ENCODE data around the gene PSD4. TPM values are rescaled to one million over a fixed set of nuclear protein-coding genes. Genes with fewer than 3 reads are reported as not detected.

PSD4 gene
- total and polyA plus RNA-seq, 2 of the 8 experiments (the other 6 are each of a cell fraction or from before 2014, with no cell fraction given): 0.53 to 1.2 TPM

DNA sequence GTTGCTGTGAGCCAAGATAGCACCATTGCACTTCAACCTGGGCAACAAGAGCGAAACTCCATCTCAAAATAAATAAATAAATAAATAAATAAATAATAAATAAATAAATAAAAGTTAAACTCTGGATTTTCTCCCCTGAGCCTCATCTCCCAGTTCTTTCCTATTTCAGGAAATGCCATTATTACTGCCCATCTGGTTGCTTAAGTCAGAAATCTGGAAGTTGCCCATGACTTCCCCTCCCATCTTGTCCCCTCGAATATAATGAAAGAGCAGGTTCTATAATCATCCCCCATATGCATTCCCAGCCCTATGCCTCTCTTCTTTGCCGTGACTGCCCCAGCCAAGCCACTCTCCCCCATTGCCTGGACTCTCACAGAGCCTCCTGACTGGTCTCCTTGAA is 4.2 kb upstream of the PSD4 start:
- WGBS, 2 experiments (ENCODE audit: extremely low coverage in 1 of 2, insufficient coverage in 1 of 2, insufficient read length in 1 of 2, insufficient replicate concordance in 2 of 2, low coverage in 1 of 2, low lambda C conversion rate in 2 of 2, missing lambda C conversion rate in 1 of 2): 97% methylated on average over 3 of the region's 3 CpGs; no CpG with 5 or more reads in 1 of the 2 experiments
- no peak for FAIRE-seq
- CTCF ChIA-PET (ENCODE audit: partially characterized antibody): interaction anchor here (1.5 kb wide), 1 partner anchor 33 kb away, joined by 4 read pairs; no protein-coding TSS in a partner anchor

More for the DNA sequence above, 4.2 kb upstream of the PSD4 start:
- Histone ChIP-seq H3K4me1 (replicated peaks in 1 of 4; ENCODE audit: control insufficient read depth in 3 of 4, insufficient read depth in 4 of 4, low read length in 3 of 4) (peaks cover 0 to 6% (median 0%) of the 10 kb centered on the region in 4 experiments; a peak in 3 of 7 replicates), H3K23ac (ENCODE audit: insufficient read length) (no peak overlapping the region), H3K14ac (ENCODE audit: insufficient read length) (no peak overlapping the region), H3K56ac (replicated peaks; ENCODE audit: insufficient read length, low read depth, low read length) (no peak overlapping the region), H3K27ac (ENCODE audit: low read depth, low read length) (no peak overlapping the region), H3K79me1 (ENCODE audit: low read depth, low read length) (no peaks in the 10 kb centered on the region), H4K8ac (ENCODE audit: extremely low read depth, insufficient read depth, low read length) (no peak overlapping the region), H2AK5ac (ENCODE audit: low read depth, low read length) (no peak overlapping the region), H4K20me1 (replicated peaks in 1 of 2; ENCODE audit: control insufficient read depth in 1 of 2, insufficient read depth in 2 of 2, low read length in 2 of 2) (no peaks in the 10 kb centered on the region), H3K36me3 (ENCODE audit: control insufficient read depth in 2 of 4, insufficient read depth in 4 of 4, low read length in 3 of 4) (no peaks in the 10 kb centered on the region), H3K4me3 (ENCODE audit: extremely low read depth in 1 of 4, insufficient read depth in 2 of 4, low read depth in 3 of 4, low read length in 4 of 4) (no peak overlapping the region), H2BK5ac (ENCODE audit: low read depth, low read length) (no peak overlapping the region), H3K18ac (ENCODE audit: extremely low read depth, low read length) (no peak overlapping the region), H4K91ac (replicated peaks; ENCODE audit: insufficient read length, low read length) (no peak overlapping the region), H2AFZ (ENCODE audit: low read length) (no peak overlapping the region), H3K4me2 (ENCODE audit: insufficient read depth in 1 of 2, low read depth in 2 of 2, low read length in 2 of 2) (no peak overlapping the region), H3K27me3 (replicated peaks in 1 of 4; ENCODE audit: control insufficient read depth in 3 of 4, extremely low read depth in 1 of 4, insufficient read depth in 3 of 4, low read length in 3 of 4) (peaks cover 0 to under 1% (median under 1%) of the 10 kb centered on the region in 4 experiments; a peak in 1 of 7 replicates), H2BK20ac (ENCODE audit: low read length) (no peak overlapping the region), H2BK120ac (replicated peaks; ENCODE audit: low read depth, low read length) (no peak overlapping the region), H3K79me2 (ENCODE audit: control insufficient read depth in 1 of 2, insufficient read depth in 2 of 2, low read length in 2 of 2) (no peaks in the 10 kb centered on the region), H3K9me3 (ENCODE audit: insufficient read depth in 2 of 2, low read depth in 1 of 2, low read length in 1 of 2) (no peaks in the 10 kb centered on the region), H3K9ac (replicated peaks in 1 of 4; ENCODE audit: extremely low read depth in 1 of 4, low read depth in 3 of 4, low read length in 3 of 4) (no peak overlapping the region), H4K5ac (ENCODE audit: insufficient read length, low read depth, low read length) (no peak overlapping the region), H3K4ac (replicated peaks; ENCODE audit: insufficient read length, low read depth, low read length) (no peak overlapping the region), H2BK15ac (ENCODE audit: low read length) (no peak overlapping the region), H3K23me2 (ENCODE audit: low read depth, low read length) (no peaks in the 10 kb centered on the region), H2BK12ac (ENCODE audit: low read depth, low read length) (no peak overlapping the region)
- no peak for DNase-seq (ENCODE audit: low read depth in 1 of 2, low spot score in 2 of 2)
- POLR2A ChIA-PET (ENCODE audit: partially characterized antibody): no interaction called here
- no peak for TF ChIP-seq TAF7 (optimal IDR thresholded peaks at IDR 0.05; ENCODE audit: borderline replicate concordance, low read depth, low read length)
- no peak for TF ChIP-seq RNF2 (IDR thresholded peaks at IDR 0.05; ENCODE audit: borderline replicate concordance, low read depth, low read length, missing control alignments, poor library complexity, severe bottlenecking)
- no peak for TF ChIP-seq SP2 (IDR thresholded peaks at IDR 0.05; ENCODE audit: low read length)
- TF ChIP-seq CREB1 (IDR thresholded peaks at IDR 0.05): no peak
- TF ChIP-seq KDM1A (IDR thresholded peaks at IDR 0.05; ENCODE audit: borderline replicate concordance, low read length): no peak
- no peak for TF ChIP-seq GTF2F1 (IDR thresholded peaks at IDR 0.05; ENCODE audit: borderline replicate concordance, low read depth, low read length)
